ENCODE data around the gene RPTOR.

Gene RPTOR

GRCh38 chr17:80646328-80646727 lies 101.7 kb downstream of the RPTOR start:
- no peak for TF ChIP-seq CTCF (IDR thresholded peaks at IDR 0.05; ENCODE audit: low read depth, low read length)
- H3K4me3 ChIP-seq (ENCODE audit: low read depth, low read length), result no peak overlapping the region

- no peak for TF ChIP-seq CTCF (IDR thresholded peaks at IDR 0.05; ENCODE audit: low read depth, low read length)
These were observed 103.1 kb downstream of the RPTOR start for GRCh38 chr17:80647746-80648145.

GRCh38 chr17:80649200-80649644 lies 104.6 kb downstream of the RPTOR start:
- TF ChIP-seq CTCF (IDR thresholded peaks at IDR 0.05; ENCODE audit: low read depth, low read length), result no peak
- H3K4me3 ChIP-seq (ENCODE audit: low read depth, low read length), result no peak overlapping the region

More at GRCh38 chr17:80647746-80648145, 103.1 kb downstream of the RPTOR start:
- no peak overlapping the region for H3K4me3 ChIP-seq (ENCODE audit: low read depth, low read length)

GRCh38 chr17:80649672-80650330 lies 105.2 kb downstream of the RPTOR start:
- no peak overlapping the region for H3K4me3 ChIP-seq (ENCODE audit: low read depth, low read length)
- peak; percentile 24; the same call in 1 of the 2 replicates for TF ChIP-seq CTCF (IDR thresholded peaks at IDR 0.05; ENCODE audit: low read depth, low read length)

- H3K4me3 ChIP-seq (ENCODE audit: low read depth, low read length), result no peak overlapping the region
- TF ChIP-seq CTCF (IDR thresholded peaks at IDR 0.05; ENCODE audit: low read depth, low read length), result no peak
These were observed 105.7 kb downstream of the RPTOR start for GRCh38 chr17:80650331-80650672.

GRCh38 chr17:80650751-80651518 lies 106.3 kb downstream of the RPTOR start:
- no peak for TF ChIP-seq CTCF (IDR thresholded peaks at IDR 0.05; ENCODE audit: low read depth, low read length)

GRCh38 chr17:80652756-80653330 lies 108.2 kb downstream of the RPTOR start:
- no peak overlapping the region for H3K4me3 ChIP-seq (ENCODE audit: low read depth, low read length)
- TF ChIP-seq CTCF (IDR thresholded peaks at IDR 0.05; ENCODE audit: low read depth, low read length), result no peak

More at GRCh38 chr17:80650751-80651518, 106.3 kb downstream of the RPTOR start:
- H3K4me3 ChIP-seq (ENCODE audit: low read depth, low read length), result no peak overlapping the region
